Lower leg skin (tissue), 4 donors: ENCODE measurements around the gene CHRM1. TPM values are rescaled to one million over a fixed set of nuclear protein-coding genes. Genes with fewer than 3 reads are reported as not detected.

Experiments used
- DNase-seq, 2 donors: peaks; one replicate each; pipeline ENCODE4 v3.0.0-alpha.2; 2019; ENCODE audit warnings: low spot score in 2 of 2
- H3K4me3 ChIP-seq: fragments of 200-600 bp; sonication (generic); 2 replicates; pipeline ENCODE4 v1.5.1; 2017; ENCODE audit warnings: mild to moderate bottlenecking, low read depth; ENCODE audit not compliant: poor library complexity, severe bottlenecking
- POLR2A ChIP-seq, 2 donors: fragments of 450-650 bp; IDR thresholded peaks; one replicate each; pipeline ENCODE4 v1.6.1; 2016 to 2017; ENCODE audit warnings: antibody characterized with exemption in 2 of 2, mild to moderate bottlenecking in 1 of 2, moderate library complexity in 1 of 2
- WGBS, 2 donors: methylation state at CpG; one replicate each; pipeline ENCODE4 v1.1.5; 2018; 5-methylcytosine and 5-hydroxymethylcytosine counted together
- intact Hi-C: fragments of 100-400 bp; cut with DNase I; formaldehyde crosslinking; loops from one replicate; pipeline ENCODE4 v1.15.0; 2023; ENCODE audit warnings: low total_unique reads
- total RNA-seq, 4 donors: library from RNA; depleted of rRNA; stranded (reverse); fragments of >200 nt; gene quantifications; one replicate each; pipeline ENCODE4 v1.1.0, GENCODE V29; 2016
- TF ChIP-seq, protein P1 (sequence below), 3 donors: fragments of 450-650 bp; IDR thresholded peaks; one replicate each; pipeline ENCODE4 v1.5.1; 2016; ENCODE audit warnings: antibody characterized with exemption in 3 of 3, mild to moderate bottlenecking in 3 of 3, moderate library complexity in 2 of 3

Gene CHRM1
- total RNA-seq, 4 donors from 2014 or later = 1.5 to 7.6 (median 4.5) TPM

DNA sequence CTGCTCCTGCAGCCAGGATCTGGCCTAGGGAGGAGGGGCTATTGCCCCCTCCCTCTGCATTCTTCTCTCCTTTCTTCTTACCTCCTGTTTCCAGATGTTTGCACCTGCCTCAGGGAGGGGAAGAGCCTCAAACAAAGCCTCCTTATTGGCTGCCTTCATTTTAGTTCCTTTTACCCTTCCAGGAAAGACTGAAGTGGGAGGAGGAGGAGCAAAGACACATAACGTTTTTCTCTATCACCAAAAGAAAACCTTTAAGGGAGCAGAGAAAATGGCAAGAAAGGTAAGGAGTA is 13.3 kb upstream of the CHRM1 start:
- DNase-seq = no peak
- intact Hi-C loops = no loop called here
- no peak overlapping the region for H3K4me3 ChIP-seq
- WGBS, 2 donors = 31 to 32% methylated on average over 1 of the region's 1 CpG
- no peak for TF ChIP-seq POLR2A (IDR thresholded peaks at IDR 0.05)
- TF ChIP-seq, protein P1, sequence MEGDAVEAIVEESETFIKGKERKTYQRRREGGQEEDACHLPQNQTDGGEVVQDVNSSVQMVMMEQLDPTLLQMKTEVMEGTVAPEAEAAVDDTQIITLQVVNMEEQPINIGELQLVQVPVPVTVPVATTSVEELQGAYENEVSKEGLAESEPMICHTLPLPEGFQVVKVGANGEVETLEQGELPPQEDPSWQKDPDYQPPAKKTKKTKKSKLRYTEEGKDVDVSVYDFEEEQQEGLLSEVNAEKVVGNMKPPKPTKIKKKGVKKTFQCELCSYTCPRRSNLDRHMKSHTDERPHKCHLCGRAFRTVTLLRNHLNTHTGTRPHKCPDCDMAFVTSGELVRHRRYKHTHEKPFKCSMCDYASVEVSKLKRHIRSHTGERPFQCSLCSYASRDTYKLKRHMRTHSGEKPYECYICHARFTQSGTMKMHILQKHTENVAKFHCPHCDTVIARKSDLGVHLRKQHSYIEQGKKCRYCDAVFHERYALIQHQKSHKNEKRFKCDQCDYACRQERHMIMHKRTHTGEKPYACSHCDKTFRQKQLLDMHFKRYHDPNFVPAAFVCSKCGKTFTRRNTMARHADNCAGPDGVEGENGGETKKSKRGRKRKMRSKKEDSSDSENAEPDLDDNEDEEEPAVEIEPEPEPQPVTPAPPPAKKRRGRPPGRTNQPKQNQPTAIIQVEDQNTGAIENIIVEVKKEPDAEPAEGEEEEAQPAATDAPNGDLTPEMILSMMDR (IDR thresholded peaks at IDR 0.05) = no peak

DNA sequence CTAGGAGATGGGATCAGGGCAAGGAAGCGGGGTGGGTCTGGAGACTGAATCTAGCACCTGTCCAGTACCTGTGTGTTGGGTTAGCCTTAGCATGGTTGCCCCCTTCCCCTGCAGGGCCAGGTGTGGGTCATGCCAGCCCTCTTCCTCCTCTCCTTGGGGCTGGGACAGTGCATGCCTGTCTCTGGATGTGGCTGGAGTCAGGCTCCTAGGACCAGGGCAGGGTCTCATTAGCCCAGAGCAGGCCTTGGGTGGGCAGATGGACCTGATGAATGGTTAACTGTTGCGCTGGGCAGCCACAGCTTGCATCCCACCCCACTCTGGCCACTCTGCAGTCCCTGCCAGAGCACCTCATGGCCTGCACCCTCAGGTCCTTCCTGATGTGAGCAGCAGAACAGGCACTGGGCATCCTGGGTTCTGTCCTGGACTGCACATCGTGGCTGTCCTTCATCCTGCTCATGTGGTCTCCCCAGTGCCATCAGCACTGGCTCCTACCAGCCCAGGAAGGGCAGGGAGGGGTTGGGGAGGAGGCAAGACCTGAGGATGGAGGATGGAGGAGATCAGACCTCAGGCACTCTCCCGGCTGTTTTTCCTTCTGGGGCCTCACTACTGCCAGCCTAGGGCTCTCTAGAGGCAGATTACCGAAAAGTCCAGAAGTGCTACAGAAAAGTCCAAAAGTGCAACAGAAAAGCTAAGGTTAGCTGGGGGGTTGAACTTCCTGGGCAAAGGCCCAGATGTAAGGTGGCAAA is 12.8 kb upstream of the CHRM1 start:
- TF ChIP-seq POLR2A (IDR thresholded peaks at IDR 0.05) = no peak
- TF ChIP-seq, protein P1 (IDR thresholded peaks at IDR 0.05) = no peak
- H3K4me3 ChIP-seq = no peak overlapping the region
- intact Hi-C loops = no loop called here
- no peak for DNase-seq
- WGBS, 2 donors = 91 to 100% methylated on average over 5 of the region's 5 CpGs

DNA sequence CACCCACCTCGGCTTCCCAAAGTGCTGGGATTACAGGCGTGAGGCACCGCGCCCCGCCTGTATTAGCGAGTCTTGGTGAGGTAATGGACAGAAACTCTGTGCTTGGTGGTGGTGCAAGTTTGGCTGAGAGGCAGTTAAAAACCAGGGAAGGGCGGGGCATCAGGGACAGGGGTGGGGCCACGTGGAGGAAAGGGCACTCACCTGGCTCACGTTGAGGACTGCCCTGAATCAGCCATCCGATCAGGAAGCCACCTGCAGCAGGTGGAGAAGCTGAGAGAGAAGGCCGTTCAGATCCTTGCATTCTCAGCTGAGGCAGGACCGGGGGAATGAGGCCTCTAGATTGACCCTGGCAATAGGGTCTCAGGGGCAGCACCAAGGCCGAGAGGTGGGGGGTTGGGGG is 12.1 kb upstream of the CHRM1 start:
- no peak for DNase-seq
- intact Hi-C loops = no loop called here
- no peak overlapping the region for H3K4me3 ChIP-seq
- WGBS, 2 donors = 81 to 87% methylated on average over 13 of the region's 13 CpGs
- TF ChIP-seq, protein P1 (IDR thresholded peaks at IDR 0.05) = no peak
- no peak for TF ChIP-seq POLR2A (IDR thresholded peaks at IDR 0.05)

DNA sequence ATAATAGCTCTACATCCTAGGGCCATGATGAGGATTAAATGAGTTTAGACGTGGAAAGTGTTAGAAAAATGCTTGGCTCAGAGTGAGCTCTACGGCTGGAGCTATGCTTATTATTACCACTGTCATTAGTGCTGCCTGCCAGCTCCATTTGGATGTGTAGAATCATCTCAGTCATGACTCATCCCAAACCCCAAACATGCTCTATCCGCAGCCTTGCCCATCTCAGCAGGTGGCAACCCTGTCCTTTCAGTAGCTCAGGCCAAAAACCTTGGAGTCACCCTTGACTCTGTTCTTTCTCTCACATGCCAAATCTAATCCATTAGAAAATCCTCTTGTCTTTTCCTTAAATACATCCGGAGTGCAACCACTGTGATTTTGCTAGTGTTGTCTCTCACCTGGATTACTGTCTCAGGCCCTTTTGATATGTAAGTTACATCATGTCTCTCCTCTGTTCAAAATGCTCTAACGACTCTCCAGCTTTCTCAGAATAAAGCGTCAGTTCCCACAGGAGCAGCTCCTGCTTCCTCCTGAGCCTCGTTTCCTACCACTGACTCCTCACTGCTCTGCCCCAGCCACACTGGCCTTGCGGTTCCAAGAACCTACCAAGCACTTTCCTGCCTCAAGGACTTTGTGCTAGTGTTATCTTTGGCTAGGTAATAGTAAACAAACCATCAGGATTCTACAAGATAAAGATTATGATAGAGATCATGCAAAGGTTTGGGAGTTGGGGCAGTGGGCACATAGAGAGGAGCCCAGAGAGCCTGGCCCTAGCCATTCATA is 10.5 kb upstream of the CHRM1 start:
- no peak for DNase-seq
- intact Hi-C loops = no loop called here
- H3K4me3 ChIP-seq = no peak overlapping the region
- TF ChIP-seq, protein P1 (IDR thresholded peaks at IDR 0.05) = no peak
- no peak for TF ChIP-seq POLR2A (IDR thresholded peaks at IDR 0.05)
- WGBS, 2 donors = 43 to 48% methylated on average over 8 of the region's 8 CpGs

DNA sequence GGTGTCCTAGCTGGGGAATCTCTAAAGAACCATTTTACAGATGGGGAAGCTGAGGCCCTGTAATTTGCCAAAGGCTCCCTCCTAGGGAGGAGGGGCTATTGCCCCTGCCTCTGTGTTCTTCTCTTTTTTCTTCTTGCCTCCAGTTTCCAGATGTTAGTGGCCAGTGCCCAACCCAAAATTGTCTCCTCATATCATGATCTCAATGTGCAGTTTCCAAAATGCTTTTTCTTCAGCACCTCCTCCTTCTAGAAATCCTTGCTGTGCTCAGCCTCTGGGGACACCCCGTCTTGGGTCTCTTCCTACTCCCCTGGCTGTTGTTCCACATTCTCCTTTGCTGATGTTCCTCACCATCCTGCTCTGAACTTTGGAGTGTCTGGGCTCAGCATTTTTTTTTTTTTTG is 9.5 kb upstream of the CHRM1 start:
- no peak for TF ChIP-seq POLR2A (IDR thresholded peaks at IDR 0.05)
- TF ChIP-seq, protein P1 (IDR thresholded peaks at IDR 0.05) = no peak
- H3K4me3 ChIP-seq = no peak overlapping the region
- WGBS, 2 donors = 22 to 24% methylated on average over 1 of the region's 1 CpG
- DNase-seq = no peak
- intact Hi-C loops = no loop called here
